SH-SY5Y (cell line): ENCODE results near the gene NCOA1.

Source experiments
- GATA2 ChIP-seq: IDR thresholded peaks from 2 replicates; pipeline ENCODE4 v1.6.1; 2011; ENCODE audit warnings: mild to moderate bottlenecking, low read depth, low read length
- GATA3 ChIP-seq: IDR thresholded peaks from 2 replicates; pipeline ENCODE4 v1.6.1; 2011; ENCODE audit warnings: low read depth, mild to moderate bottlenecking, low read length, moderate library complexity

DNA sequence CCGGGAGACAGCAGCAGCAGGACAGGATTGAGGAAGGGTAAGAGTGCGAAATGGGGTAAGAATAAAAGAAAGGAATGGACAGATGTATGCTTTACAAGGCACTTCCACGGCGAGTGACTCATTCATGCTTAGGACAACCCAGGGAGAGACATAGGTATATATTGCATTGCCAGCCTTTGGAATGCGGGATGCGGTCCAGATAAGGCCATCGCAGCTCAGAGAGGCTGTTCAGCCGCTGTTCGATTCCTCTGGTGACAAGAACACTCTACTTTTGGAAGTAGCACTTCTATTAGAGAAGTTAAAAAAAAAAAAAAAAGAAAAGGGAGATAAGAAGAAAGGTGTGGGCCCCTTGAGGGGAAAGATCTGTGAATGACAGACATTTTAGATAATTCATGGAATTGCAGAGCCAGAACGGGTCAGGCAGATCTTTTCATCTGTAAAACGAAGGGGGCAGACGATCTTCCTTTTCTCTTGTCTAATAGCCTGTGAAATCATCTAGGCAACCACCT, 819 bp upstream of the NCOA1 start:
- TF ChIP-seq GATA2: no peak
- no peak for TF ChIP-seq GATA3
